B cell (primary cell): ENCODE results near the gene DNAJC8.

Source experiments
- CTCF ChIP-seq: fragments of 200-600 bp; IDR thresholded peaks from one replicate; pipeline ENCODE4 v1.8.0; 2022; ENCODE audit warnings: antibody characterized with exemption, mild to moderate bottlenecking
- EZH2 ChIP-seq: IDR thresholded peaks from 2 replicates; pipeline ENCODE4 v1.6.1; 2012; ENCODE audit warnings: borderline replicate concordance, low read depth, mild to moderate bottlenecking, moderate library complexity, low read length; ENCODE audit not compliant: insufficient read depth, poor library complexity, severe bottlenecking

GRCh38 chr1:28249013-28249865 is 16.4 kb upstream of the DNAJC8 start:
- TF ChIP-seq CTCF: no peak
- no peak for TF ChIP-seq EZH2
